CD4-positive, alpha-beta T cell (primary cell): ENCODE data around the gene AUTS2. TPM values are rescaled to one million over a fixed set of nuclear protein-coding genes. Genes with fewer than 3 reads are reported as not detected.
A peak's percentile ranks its signal among the peaks of the same experiment; 100 is the strongest.

ENCODE experiments used
- ATAC-seq: fragments of 200-7000 bp; cut with Tn5 transposase; one replicate; pipeline ENCODE4 v1.10.0; 2022; ENCODE audit warnings: mild to moderate bottlenecking; ENCODE audit not compliant: poor library complexity
- CTCF ChIA-PET: fragments of 350-600 bp; sonication (Branson Sonifier 250); formaldehyde crosslinking; loops from one replicate; lab custom pipeline; 2021; ENCODE audit warnings: antibody characterized with exemption, inconsistent platforms; lab: Charles Lee
- POLR2A ChIA-PET: fragments of 350-600 bp; sonication (Branson Sonifier 250); formaldehyde crosslinking; loops from one replicate; lab custom pipeline; 2021; ENCODE audit warnings: antibody characterized with exemption, inconsistent platforms; lab: Charles Lee
- DNase-seq, 14 experiments: peaks; one replicate each; pipeline ENCODE4 v3.0.0-alpha.2; 2013 to 2020; ENCODE audit warnings: mixed read lengths in 2 of 14
- H3K27ac ChIP-seq, 2 donors: one replicate each; pipeline versions ENCODE4 v1.5.1 to v1.7.0; 2013; ENCODE audit warnings: low read length in 2 of 2, low read depth in 1 of 2, mild to moderate bottlenecking in 1 of 2
- H3K27me3 ChIP-seq, 2 experiments: 1 replicate in 1 of 2; 2 replicates in 1 of 2; pipeline versions ENCODE4 v1.6.1 to v1.7.0; 2013; ENCODE audit warnings: low read length in 2 of 2, control low read depth in 1 of 2, mild to moderate bottlenecking in 1 of 2, moderate library complexity in 1 of 2; ENCODE audit not compliant: insufficient read depth in 2 of 2, control insufficient read depth in 1 of 2
- H3K36me3 ChIP-seq: one replicate; pipeline ENCODE4 v1.6.1; 2013; ENCODE audit warnings: low read length, control low read depth; ENCODE audit not compliant: insufficient read depth
- H3K4me1 ChIP-seq: one replicate; pipeline ENCODE4 v1.6.1; 2013; ENCODE audit warnings: low read length, control low read depth; ENCODE audit not compliant: insufficient read depth
- H3K4me3 ChIP-seq: one replicate; pipeline ENCODE4 v1.5.1; 2013; ENCODE audit warnings: mild to moderate bottlenecking, low read length, moderate library complexity
- H3K9me3 ChIP-seq, 2 experiments: 1 replicate in 1 of 2; 2 replicates in 1 of 2; pipeline versions ENCODE4 v1.6.1 to v1.7.0; 2013; ENCODE audit warnings: low read length in 2 of 2, mild to moderate bottlenecking in 2 of 2, control low read depth in 1 of 2, moderate library complexity in 1 of 2; ENCODE audit not compliant: control insufficient read depth in 1 of 2, insufficient read depth in 1 of 2
- H3K27ac Mint-ChIP-seq: one replicate; pipeline ENCODE4 v1.8.0; 2020; ENCODE audit warnings: mixed read lengths
- H3K27me3 Mint-ChIP-seq: one replicate; pipeline ENCODE4 v1.8.0; 2021; ENCODE audit warnings: mixed read lengths
- H3K36me3 Mint-ChIP-seq: one replicate; pipeline ENCODE4 v1.8.0; 2021; ENCODE audit warnings: low read depth, mixed read lengths
- H3K4me1 Mint-ChIP-seq: one replicate; pipeline ENCODE4 v1.8.0; 2021; ENCODE audit warnings: low read depth, mixed read lengths
- H3K4me3 Mint-ChIP-seq: one replicate; pipeline ENCODE4 v1.8.0; 2020; ENCODE audit warnings: mild to moderate bottlenecking, mixed read lengths
- H3K9me3 Mint-ChIP-seq: one replicate; pipeline ENCODE4 v1.8.0; 2020; ENCODE audit warnings: mixed read lengths
- CTCF ChIP-seq: fragments of 200-600 bp; IDR thresholded peaks from one replicate; pipeline ENCODE4 v1.8.0; 2022; ENCODE audit warnings: antibody characterized with exemption, mild to moderate bottlenecking
- intact Hi-C, 2 experiments: fragments of 100-400 bp; cut with DNase I in 1 of 2; cut with micrococcal nuclease in 1 of 2; formaldehyde crosslinking; loops; one replicate each; pipeline versions ENCODE4 v1.15.1 to v1.9.0; 2023 to 2025; cut with DNase I, micrococcal nuclease
- total RNA-seq, 174 experiments: library from RNA in 2 of 174; stranded (reverse) in 2 of 174; gene quantifications; one replicate each; pipeline ENCODE4 v1.2.3 and lab custom pipeline; 2021 to 2026

AUTS2 gene
- total RNA-seq, 2 experiments from 2014 or later, result 43.6 to 47.6 TPM

- Histone ChIP-seq H3K27ac (no peak overlapping the region), H3K4me3 (no peak overlapping the region), H3K4me1 (peaks cover 25% of the 10 kb centered on the region), H3K9me3 (peaks cover 0 to 14% of the 10 kb centered on the region in 2 experiments), H3K36me3 (no peaks in the 10 kb centered on the region), H3K27me3 (peaks cover 17 to 25% of the 10 kb centered on the region in 2 experiments)
- H3K4me3 Mint-ChIP-seq, result peak overlapping the region; percentile 91
- H3K9me3 Mint-ChIP-seq, result no peaks in the 10 kb centered on the region
- peaks cover 18% of the 10 kb centered on the region for H3K27me3 Mint-ChIP-seq
- ChIA-PET CTCF (no interaction called here), POLR2A (no interaction called here)
- peaks cover 10% of the 10 kb centered on the region for H3K4me1 Mint-ChIP-seq
- no peaks in the 10 kb centered on the region for H3K36me3 Mint-ChIP-seq
- no peak for DNase-seq
- ATAC-seq, result no peak
- no peak overlapping the region for H3K27ac Mint-ChIP-seq
- intact Hi-C loops, result no loop called here
- no peak for TF ChIP-seq CTCF
Observed at GRCh38 chr7:69596056-69596455, 2.2 kb upstream of the AUTS2 start.

GRCh38 chr7:69596723-69597277 is 1.5 kb upstream of the AUTS2 start:
- Histone ChIP-seq H3K36me3 (no peaks in the 10 kb centered on the region), H3K4me1 (peaks cover 25% of the 10 kb centered on the region), H3K27ac (no peak overlapping the region), H3K27me3 (peaks cover 24 to 32% of the 10 kb centered on the region in 2 experiments), H3K4me3 (peak overlapping the region; percentile 51), H3K9me3 (peaks cover 0 to 7% of the 10 kb centered on the region in 2 experiments)
- H3K36me3 Mint-ChIP-seq, result no peaks in the 10 kb centered on the region
- TF ChIP-seq CTCF, result no peak
- intact Hi-C loops, result no loop called here
- peak overlapping the region; percentile 21 for H3K27ac Mint-ChIP-seq
- ChIA-PET CTCF (no interaction called here), POLR2A (no interaction called here)
- H3K9me3 Mint-ChIP-seq, result no peaks in the 10 kb centered on the region
- H3K4me3 Mint-ChIP-seq, result peak overlapping the region; percentile 91
- ATAC-seq (no peak), DNase-seq (peak in 1 of 14 experiments; percentile 3)
- peaks cover 18% of the 10 kb centered on the region for H3K27me3 Mint-ChIP-seq
- peaks cover 10% of the 10 kb centered on the region for H3K4me1 Mint-ChIP-seq

GRCh38 chr7:69597278-69598076 is 798 bp upstream of the AUTS2 start:
- peak overlapping the region; percentile 51 for H3K4me3 ChIP-seq
- TF ChIP-seq CTCF, result no peak
- Mint-ChIP-seq H3K27ac (peak overlapping the region; percentile 21), H3K36me3 (no peaks in the 10 kb centered on the region), H3K4me1 (peaks cover 10% of the 10 kb centered on the region), H3K9me3 (no peaks in the 10 kb centered on the region), H3K4me3 (peak overlapping the region; percentile 91), H3K27me3 (peaks cover 18% of the 10 kb centered on the region)
- ATAC-seq (no peak), DNase-seq (peak in 4 of 14 experiments; percentile 5 to 23 (median 10))
- ChIA-PET CTCF (no interaction called here), POLR2A (no interaction called here)
- H3K4me1 ChIP-seq, result peaks cover 25% of the 10 kb centered on the region
- H3K36me3 ChIP-seq, result no peaks in the 10 kb centered on the region
- intact Hi-C loops, result no loop called here
- H3K9me3 ChIP-seq, result peaks cover 0 to 5% of the 10 kb centered on the region in 2 experiments
- H3K27me3 ChIP-seq, result peaks cover 24 to 33% of the 10 kb centered on the region in 2 experiments
- no peak overlapping the region for H3K27ac ChIP-seq
